Renal cortical epithelial cell (primary cell): ENCODE measurements around the gene PITPNB. TPM values are rescaled to one million over a fixed set of nuclear protein-coding genes. Genes with fewer than 3 reads are reported as not detected.

Source experiments
- DNase-seq: peaks from one replicate; pipeline ENCODE4 v3.0.0-alpha.2; 2011; ENCODE audit warnings: low read depth
- total RNA-seq: library from RNA; depleted of rRNA; stranded (reverse); fragments of >200 nt; gene quantifications from 2 replicates; pipeline ENCODE4 v1.2.3, GENCODE V29; 2014

PITPNB gene
- total RNA-seq, 1 donor from 2014 or later = 66.4 TPM

DNA sequence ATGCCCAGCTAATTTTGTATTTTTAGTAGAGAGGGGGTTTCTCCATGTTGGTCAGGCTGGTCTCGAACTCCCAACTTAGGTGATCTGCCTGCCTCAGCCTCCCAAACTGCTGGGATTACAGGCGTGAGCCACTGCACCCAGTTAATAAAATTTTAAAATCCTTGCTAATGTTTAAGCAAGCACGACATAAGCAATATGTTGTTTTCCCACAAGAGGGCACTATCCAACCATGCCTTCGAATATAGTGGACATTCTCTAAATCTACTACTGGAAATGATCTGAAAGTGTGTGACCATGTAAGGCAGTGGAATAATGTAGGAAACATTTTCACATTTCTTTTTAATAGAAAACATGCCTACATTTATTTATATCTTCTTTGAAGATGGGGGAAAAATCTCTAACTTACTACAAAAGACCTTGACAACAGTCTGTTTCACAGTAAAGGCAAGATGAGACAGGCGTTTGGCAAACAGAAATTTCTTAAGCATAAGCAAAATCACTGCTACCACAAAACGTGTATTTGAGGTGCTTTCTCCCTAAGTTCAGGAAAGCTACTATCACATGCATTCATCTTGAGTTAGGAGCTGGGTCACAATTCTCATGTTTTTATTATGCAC, 38.2 kb downstream of the PITPNB start:
- peak; percentile 80 for DNase-seq

DNA sequence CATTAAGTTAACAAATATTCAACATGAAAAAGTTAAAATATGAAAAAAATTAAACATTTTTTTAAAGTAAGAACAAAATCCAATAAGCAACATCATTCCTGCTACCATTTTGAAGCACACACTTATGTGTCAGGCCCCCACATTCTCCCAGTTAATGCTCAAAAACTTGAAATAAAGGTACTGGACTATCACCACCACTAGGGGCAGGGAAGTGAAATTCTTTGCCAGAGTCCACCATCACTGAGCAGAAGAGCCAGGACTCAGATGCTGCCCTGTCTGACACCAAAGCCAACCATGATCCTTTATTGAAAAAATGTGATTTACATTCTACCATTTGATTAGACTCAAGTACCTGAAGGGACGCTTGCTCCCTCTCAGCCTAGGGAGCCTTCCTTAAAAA, 39.1 kb downstream of the PITPNB start:
- peak; percentile 37 for DNase-seq

DNA sequence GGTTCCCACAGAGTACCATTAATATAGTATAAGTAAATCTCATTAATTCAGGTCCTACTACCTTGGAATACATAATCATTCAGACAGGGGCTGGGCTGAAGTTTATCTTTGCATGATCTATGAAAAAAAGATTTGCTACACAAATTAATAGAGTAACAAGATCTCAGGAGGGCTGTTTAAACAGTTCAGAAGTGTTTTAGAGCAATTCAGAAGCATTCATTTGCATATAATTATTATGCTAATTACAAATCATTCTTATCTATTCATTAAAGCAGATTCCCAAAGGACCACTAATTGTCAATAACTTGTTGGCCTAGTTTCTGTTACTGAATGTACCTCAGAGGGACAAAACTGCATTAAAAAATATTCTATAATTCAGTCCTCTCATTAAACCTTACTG, 40.5 kb downstream of the PITPNB start:
- DNase-seq = no peak

DNA sequence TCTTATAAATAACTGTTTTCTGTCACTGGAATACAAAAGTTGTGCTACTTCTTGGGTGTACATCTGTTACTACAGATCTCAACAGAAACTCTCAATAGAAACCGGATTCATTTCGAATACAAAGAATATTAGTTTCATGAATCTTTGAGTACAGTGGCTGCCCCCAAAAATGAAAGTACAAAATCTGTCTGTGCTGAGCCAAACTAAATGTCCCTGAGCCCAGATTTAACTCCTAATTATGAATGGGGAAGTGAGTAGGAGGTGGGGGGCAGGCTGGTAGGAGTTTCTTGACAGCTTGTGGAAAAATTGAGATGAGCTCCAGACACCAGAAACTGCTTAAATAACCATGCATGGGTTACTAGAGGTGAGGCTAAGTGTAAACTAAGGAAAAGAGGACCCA, 41.6 kb downstream of the PITPNB start:
- no peak for DNase-seq

DNA sequence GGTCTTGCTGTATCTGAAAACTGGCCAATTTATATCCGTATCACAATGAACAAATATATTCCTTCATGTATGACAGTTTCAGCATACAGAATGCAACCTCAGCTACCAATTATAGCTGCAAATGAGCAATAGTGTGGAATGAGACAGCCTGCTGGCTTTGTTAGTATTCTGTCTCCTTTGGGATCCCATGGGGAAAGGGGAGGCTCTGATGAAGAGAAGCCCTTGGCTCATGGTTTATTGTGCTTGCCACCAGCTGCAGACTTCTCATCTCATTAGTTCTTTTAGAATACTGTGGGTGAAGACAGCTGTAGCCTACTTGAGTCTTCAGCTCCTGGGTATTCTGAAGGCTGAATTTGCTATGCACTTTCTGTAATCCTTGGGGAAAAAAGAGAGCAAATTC, 42.4 kb downstream of the PITPNB start:
- DNase-seq = no peak

DNA sequence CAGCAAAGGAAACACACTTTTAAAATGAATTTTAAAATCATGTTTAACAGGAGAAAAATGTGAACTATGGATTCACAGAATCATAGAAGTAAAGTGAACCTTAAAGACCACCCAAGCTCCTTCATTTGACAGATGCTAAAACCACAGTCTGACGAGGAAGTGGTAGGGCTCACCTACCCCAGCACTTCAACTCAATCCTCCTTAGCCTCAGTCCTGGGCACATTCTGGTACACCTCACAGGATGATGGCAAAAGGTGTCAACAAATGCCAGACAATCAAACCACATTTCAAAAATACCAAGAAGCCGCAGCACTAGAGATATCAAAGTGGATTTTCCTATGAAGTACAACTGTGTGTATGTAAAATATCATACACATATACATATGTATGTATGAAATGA, 43.1 kb downstream of the PITPNB start:
- DNase-seq = no peak

DNA sequence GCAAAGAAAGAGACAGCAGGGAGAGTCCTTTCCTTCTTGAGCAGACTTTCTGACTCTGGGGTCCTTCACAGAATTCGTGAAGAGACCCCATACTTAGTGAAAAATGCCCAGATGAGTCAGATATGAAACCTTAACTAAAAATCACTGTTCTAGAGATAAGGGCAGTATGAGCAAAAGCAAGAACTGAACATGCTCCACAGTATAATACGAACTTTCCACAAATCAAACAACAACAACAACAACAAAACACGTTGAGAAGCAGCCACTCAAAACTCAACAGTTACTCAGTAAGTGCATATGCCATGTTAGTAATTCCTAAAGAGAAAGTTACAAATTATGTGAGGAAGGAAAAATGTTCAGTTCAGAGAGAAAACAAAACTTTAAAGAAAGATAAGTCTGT, 44.3 kb downstream of the PITPNB start:
- no peak for DNase-seq

DNA sequence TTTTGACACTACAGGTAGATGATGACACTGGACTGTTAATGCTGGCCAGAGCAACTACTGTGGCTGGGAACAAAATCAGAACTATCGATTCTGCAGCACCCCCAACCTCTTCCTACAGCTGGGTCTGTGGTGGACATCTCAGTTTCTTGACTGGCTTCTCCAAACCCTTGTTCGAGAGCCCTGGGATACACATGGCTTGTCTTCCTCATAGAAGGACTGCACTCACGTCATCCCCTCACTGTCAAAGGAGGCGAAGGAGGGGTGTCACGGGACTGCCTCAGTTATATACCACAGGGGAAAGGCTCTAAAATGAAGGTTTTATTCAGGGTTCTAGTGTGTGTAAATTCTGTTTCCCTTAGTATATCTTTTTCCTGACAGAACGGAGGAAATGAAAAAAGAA, 44.9 kb downstream of the PITPNB start:
- no peak for DNase-seq

DNA sequence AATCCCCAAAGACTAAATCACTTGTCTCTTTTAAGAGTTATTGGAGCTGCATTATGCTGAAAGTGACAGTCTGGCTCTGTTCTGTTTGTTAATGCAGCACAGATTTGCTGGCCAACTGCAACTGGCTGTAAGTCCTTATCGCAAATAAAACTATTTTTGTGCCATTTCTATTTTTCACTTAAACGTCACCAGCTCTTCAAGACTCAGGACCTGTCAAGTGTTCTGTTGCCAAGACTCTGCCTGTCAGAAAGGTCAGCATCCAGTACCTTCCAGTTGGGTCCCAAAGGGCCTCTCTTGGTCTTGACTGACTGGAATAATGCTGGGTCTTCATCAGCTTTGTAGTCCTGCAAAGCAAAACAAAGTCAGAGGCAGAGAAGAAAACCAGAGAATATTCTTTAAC, 45.6 kb downstream of the PITPNB start:
- DNase-seq = no peak

DNA sequence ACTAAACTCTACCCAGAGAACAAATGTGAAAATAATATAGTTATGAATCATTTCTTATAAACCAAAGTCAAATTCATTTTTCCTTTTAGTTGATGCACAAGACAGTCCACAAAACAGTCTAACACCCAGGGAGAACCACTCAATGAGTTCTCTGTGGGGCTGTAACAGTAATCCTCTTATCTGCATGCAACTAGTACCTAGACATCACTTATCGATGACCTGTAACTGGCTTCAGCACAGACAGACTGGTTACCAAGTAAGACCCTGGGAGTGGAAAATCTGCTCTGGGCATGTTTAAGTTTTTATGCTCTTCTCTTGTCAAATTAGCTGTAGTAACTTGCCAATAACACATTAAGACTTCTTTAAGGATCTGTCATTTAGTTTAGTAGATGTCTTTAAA, 46.6 kb downstream of the PITPNB start:
- DNase-seq = no peak

DNA sequence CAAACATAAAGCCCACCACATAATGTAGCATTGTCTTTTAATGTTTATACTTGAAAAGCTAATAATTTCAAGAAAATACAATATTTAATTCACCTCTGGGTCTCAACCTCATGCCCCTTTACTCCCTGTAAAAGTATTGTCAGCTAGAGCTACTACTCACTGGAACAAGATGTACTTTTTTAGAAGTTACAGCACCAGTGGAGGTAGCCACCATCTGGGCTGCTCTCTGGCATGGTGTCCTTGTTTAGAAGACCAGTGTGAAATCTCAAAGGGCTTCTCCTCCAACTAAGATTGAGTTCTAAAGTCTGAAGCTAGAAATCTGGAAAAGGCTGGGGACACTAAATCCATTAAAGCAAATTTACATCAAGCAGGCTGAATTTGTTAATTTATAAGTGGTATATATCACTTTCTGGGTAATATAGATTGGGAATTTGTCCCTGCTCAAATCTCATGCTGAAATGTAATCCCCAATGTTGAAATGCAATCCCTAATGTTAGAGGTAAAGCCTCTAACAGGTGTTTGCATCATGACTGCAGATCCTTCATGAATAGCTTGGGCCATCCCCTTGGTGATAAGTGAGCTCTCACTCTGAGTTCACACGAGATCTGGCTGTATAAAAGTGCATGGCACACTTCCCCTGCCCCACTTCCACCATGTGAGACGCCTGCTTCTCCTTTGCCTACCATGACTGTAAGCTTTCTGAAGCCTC, 47.6 kb downstream of the PITPNB start:
- no peak for DNase-seq

DNA sequence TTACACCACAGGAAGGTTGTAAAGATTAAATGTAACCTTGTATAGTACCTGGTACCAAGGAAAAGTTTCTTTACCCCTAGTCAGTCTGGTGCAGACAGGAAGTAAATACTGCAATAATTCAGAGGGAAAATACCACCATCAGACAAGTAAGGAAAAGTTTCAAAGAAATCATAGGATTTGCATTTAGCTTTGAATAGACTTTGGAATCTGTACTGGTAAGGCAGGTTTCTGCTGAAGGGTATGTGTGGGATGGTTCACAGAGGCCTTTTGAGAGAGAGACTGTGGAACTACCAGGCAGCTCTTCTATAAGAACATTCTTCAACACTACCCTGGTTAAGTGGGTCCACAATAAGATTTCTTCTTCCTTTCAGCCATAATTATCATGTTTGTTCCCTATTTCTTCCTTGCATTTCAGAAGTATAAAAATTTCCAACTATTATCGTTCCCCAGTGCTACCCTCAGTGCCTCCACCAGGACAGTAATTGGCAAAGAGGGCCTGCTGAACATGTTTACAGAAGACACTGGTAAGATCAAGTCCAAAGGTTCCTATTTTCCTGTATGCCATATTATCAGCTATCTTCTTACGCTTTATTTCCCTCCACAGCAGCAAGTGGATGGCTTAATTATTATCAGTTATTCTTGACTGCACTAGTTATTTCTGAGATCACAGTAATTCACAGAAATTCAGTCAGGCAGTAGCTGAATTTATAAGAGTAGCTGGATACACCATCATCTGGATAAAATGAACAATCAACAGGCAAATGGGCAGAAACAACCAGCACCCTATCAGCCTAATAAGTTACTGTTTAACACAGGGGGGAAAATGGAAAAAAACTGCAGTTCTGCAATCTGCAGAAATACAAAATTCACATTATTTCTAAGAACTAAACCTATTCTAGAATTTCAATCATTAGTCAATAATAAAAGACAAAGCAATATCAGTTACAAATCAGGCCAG, 48.5 kb downstream of the PITPNB start:
- DNase-seq = no peak

DNA sequence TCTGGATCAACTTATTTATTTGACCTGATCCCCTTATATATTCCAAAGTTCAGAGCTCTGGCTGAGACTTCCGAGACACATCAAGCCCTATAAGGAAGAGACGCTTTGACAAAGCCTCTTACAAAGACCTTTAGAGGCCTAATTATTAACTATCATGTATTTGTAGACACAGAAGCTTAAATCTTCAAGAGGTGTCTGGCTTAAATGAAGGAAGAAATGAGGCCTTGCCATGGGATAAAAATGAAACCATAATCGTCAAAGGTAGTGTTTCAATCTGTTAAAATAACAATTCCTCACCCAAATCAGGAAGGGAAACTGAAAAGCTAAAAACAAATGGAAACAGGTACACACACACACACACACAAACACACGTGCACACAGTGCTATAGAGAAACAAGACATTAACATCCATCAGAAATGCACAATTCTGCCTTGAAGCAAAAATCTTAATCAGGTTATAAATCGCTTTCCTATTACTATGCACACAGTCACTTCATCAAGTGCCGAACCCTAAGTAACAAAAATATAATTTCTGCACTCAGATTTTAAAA, 50.2 kb downstream of the PITPNB start:
- peak; percentile 24 for DNase-seq

DNA sequence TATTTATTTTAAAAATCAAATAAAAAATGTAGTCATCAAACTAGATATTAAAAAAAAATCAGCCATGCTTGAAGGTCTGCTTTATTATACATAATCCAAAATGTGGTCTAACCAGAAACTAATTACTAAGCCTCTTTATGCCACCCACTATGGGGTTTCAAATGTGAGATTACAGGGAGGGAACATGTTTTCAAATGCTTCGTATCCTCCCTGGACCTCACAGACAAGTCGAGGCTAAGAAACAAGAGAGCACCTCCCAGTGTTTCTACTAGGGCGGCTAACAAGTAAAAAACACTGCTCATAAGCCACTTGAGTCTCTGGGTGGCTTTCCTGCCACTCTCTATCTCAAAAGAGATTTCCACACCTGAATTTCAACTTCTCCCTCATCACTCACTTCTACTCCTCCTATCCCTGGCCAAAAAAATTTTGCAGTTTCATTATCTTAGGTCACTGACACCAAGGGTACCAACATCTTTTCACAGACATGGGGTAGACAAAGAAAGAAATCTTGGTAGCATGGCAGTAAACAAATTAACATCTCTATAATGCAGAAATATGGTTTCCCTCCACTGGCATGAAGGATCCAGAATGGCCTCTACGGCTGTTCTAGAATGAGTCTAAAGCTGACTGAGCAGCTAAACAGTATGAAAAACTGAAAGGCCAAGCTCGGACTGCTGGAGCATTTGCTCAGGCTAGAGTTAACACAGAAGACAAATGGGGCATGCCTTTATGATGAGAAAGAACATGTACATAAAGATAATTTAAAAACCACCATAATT, 50.9 kb downstream of the PITPNB start:
- DNase-seq = no peak

DNA sequence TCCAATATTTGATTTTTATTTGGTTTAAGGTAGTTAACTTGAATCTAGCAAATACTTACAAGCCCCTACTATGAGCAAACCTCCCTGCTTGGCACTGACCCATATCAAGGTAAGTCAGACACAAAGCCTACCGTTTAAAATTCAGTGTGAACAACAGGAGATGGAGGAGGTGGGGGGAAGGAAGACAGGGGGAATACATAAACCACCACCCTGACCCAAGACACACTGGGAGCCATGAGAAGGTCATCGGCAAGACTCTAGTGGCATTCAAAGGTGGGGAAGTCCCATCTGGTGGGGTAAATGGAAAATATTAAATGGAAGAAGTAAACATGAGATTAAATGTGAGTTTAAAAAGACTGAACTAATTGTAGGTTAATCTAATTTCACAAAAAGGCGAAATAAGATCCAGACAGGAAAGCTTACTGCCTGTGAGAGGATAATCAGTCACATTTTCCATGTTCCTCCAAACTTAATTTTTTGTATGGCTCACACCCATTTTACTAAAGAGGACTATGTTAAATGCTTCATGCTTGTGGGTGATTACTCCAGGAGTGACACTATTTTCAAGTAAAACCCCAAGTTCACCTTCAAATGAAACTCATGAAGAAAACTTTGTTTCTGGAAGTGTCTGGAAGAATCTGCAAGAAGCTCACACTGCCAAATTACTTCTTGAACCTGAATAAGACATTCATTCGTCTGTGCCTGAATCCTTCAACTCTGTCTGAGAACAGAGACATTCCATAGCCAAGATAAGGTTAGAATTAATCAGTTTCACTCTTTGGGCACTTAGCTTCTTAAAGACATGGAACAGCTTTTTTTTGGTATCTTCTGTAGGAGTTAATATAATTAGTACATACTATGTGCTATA, 51.7 kb downstream of the PITPNB start:
- no peak for DNase-seq

DNA sequence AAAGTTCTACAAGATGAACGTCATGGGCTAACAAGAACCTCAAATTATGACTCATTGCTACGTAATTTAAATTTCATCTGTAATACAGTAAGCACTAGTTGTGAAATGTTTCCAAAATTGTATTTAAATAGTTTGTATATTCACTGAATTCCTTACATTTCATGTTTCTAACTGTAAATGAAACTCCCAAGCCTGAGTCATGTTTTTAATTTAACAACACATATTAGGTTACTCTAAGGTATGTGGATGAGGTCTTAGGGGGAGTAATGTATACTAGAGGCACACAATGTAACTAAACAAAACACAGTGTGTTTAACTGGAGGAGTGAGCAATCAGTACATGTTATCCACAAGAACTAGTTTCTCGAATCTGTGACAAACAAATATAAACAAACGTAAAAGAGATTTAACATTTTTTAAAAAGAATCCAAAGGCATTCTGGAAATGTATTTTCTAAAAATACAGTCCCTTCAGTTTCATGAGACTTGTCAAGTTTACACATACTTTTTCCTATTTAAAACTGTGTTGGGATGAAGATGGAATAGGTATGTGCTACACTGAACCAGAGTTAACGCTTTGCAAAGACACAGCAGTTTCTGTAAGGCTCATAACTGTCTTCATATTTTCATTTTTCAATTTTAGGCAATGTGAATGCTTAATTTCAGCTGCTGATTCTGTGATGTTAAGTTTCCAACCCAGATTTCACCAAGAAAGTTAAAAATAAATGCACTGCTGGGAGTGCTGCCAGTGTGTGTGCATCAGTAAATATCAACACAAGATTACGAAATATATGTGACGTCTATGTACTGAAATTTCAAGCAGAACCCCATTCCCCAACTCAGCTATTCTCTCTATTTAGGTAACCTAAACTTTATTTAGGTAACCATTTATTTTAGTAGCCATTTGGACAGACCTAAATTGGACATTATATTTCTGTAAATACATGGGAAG, 52.6 kb downstream of the PITPNB start:
- peak; percentile 55 for DNase-seq

DNA sequence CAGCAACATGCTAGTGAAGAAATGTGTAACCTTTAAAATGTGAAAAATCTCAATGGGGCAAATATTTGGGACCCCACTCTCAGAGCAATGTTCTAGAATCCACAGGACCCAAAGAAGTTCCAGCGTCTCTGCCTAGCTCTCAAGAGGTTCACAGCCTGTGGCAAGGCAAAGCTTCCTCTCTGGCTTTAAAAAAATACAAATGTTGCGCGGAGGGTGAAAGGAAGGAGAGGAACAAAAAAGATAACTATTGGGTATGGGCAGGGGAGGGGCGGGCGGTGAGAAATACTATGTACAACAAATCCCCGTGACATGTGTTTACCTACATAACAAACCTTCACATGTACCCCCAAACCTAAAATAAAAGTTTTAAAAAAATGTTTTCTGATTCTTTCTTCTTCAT, 53.6 kb downstream of the PITPNB start:
- no peak for DNase-seq

DNA sequence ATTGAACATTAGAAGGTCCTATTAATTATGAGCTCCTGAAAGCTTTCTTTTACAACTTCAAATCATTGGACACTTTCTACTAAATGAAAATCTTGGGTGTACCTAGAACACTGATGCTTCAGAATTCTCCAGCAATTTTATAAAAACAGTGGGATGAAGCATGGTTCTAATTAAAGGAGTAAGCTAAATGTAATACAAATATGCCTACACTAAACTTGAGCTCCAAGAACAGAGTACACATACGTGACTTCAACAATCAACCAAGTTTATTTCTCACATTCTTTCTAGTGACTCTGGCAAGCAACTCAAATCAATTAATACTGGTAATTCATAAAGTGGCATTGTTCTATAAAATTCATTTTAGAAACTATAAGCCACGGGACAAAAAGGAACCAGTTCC, 55.5 kb downstream of the PITPNB start:
- DNase-seq = no peak

DNA sequence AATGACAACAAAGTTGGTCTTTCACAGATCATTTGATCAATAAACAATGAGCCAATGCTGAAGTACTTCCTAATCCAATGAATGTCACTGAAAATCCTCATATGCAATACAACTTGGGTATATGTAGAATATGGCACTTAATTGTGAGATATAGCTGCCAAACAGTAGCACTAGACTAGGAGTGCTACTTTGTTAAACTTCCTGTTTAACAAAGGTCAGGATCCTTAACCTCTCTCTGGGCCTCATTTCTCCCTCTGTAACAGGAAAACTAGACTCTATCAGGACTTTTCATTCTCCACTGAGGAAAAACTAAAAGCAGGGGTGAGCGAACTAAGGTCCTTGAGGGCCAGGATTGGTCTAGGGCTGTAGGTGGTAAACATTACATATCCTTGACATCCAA, 56.1 kb downstream of the PITPNB start:
- DNase-seq = no peak
